Neutrophil (primary cell): ENCODE results near the gene PITX1.

Experiments
- H3K27ac ChIP-seq: fragments of 200-600 bp; sonication (generic); 2 replicates; pipeline ENCODE4 v1.5.1; 2016; ENCODE audit warnings: mild to moderate bottlenecking, moderate library complexity
- H3K27me3 ChIP-seq: fragments of 200-600 bp; sonication (generic); 2 replicates; pipeline ENCODE4 v1.6.0; 2016; ENCODE audit warnings: mild to moderate bottlenecking
- H3K36me3 ChIP-seq: fragments of 200-600 bp; sonication (generic); 2 replicates; pipeline ENCODE4 v1.5.1; 2017
- H3K4me1 ChIP-seq, 2 experiments: fragments of 200-600 bp in 1 of 2; sonication (generic) in 1 of 2; 1 replicate in 1 of 2; 2 replicates in 1 of 2; pipeline versions ENCODE4 v1.5.1 to v1.6.1; 2013 to 2016; ENCODE audit warnings: low read depth in 1 of 2, low read length in 1 of 2, mild to moderate bottlenecking in 1 of 2, moderate library complexity in 1 of 2; ENCODE audit not compliant: control insufficient read depth in 1 of 2, insufficient read depth in 1 of 2
- H3K4me3 ChIP-seq, 2 experiments: fragments of 200-600 bp in 1 of 2; sonication (generic) in 1 of 2; 1 replicate in 1 of 2; 2 replicates in 1 of 2; pipeline ENCODE4 v1.5.1; 2013 to 2016; ENCODE audit warnings: low read depth in 1 of 2, low read length in 1 of 2, mild to moderate bottlenecking in 1 of 2, moderate library complexity in 1 of 2
- H3K9me3 ChIP-seq: fragments of 200-600 bp; sonication (generic); 2 replicates; pipeline ENCODE4 v1.5.1; 2016
- TF ChIP-seq, protein P1 (sequence below): fragments of 200-600 bp; sonication (generic); IDR thresholded peaks from 2 replicates; pipeline ENCODE4 v1.5.1; 2016; ENCODE audit warnings: antibody characterized with exemption

Gene PITX1

DNA sequence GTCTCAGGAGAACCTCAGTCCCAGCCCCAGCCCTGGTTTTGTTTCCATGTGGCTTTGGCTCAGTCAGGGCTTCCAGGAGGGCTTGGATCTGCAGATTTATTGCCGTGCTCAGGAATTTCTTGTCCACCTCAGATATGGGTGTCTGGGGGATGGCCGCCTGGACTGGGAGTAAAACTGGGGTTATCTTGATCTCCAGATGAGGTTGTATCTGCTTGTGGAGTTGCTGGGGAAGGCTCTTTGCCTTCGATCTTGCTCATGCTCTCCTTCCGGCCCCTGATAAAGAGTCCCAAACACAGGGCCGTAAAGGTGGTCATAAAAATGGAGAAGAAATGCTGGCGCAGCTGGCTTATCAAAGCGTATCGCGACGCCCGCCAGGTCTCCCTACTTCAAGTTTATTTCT lies 17.8 kb upstream of the PITX1 start:
- H3K27me3 ChIP-seq: peaks cover 100% of the 10 kb centered on the region
- no peaks in the 10 kb centered on the region for H3K9me3 ChIP-seq
- no peaks in the 10 kb centered on the region for H3K36me3 ChIP-seq
- no peak overlapping the region for H3K27ac ChIP-seq
- peaks cover 3 to 9% of the 10 kb centered on the region in 2 experiments for H3K4me1 ChIP-seq
- TF ChIP-seq, protein P1, sequence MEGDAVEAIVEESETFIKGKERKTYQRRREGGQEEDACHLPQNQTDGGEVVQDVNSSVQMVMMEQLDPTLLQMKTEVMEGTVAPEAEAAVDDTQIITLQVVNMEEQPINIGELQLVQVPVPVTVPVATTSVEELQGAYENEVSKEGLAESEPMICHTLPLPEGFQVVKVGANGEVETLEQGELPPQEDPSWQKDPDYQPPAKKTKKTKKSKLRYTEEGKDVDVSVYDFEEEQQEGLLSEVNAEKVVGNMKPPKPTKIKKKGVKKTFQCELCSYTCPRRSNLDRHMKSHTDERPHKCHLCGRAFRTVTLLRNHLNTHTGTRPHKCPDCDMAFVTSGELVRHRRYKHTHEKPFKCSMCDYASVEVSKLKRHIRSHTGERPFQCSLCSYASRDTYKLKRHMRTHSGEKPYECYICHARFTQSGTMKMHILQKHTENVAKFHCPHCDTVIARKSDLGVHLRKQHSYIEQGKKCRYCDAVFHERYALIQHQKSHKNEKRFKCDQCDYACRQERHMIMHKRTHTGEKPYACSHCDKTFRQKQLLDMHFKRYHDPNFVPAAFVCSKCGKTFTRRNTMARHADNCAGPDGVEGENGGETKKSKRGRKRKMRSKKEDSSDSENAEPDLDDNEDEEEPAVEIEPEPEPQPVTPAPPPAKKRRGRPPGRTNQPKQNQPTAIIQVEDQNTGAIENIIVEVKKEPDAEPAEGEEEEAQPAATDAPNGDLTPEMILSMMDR: no peak
- no peak overlapping the region for H3K4me3 ChIP-seq

DNA sequence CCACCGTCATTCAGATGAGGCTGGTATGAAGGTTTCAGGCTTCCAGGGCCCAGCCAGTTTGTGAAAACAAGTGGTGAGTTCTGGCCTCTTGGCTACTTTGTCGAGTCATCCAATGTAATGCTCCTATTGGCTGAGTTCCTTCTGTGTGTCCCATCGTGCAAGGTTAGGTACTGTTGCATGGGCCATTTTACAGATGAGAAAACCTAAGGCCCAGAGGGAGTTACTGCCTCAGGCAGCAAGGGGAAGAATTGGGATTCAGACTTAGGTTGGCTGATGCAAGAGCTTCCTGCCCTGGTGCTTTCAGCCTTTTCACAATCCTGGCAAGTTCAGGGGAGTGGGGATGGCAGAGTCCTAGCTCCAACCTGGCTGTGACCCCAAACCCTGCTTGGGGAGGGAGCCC lies 17.4 kb upstream of the PITX1 start:
- no peak overlapping the region for H3K4me3 ChIP-seq
- no peaks in the 10 kb centered on the region for H3K36me3 ChIP-seq
- H3K9me3 ChIP-seq: no peaks in the 10 kb centered on the region
- no peak overlapping the region for H3K27ac ChIP-seq
- peaks cover 100% of the 10 kb centered on the region for H3K27me3 ChIP-seq
- peaks cover 3 to 9% of the 10 kb centered on the region in 2 experiments for H3K4me1 ChIP-seq
- TF ChIP-seq, protein P1: no peak

DNA sequence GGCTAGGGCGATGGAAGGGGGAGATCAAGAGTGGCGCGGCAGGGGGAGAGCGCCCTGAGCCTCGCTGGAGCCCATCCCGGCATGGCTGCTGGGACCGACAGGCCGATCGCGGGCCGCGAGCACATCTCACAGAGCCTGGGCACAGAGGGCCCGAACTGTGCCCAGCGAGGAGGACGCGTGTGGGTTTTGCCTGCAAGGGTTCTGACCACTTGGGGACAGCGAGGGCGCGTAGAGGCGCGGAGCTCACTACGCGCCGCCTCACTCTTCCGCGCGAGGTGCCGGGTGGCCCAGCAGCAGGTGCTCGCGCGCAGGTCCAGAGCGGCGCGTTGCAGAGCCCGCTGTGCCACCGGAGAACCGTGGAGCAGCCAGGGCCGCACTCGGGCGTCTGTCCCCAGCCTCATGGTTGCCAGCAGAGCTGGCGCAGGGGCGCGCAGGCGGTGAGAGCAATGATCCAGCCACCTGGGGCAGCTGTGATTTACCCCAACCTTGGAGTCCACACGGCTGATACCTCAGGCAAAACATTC lies 16.3 kb upstream of the PITX1 start:
- no peak overlapping the region for H3K4me3 ChIP-seq
- no peaks in the 10 kb centered on the region for H3K36me3 ChIP-seq
- H3K9me3 ChIP-seq: no peaks in the 10 kb centered on the region
- H3K27ac ChIP-seq: no peak overlapping the region
- peaks cover 3 to 9% of the 10 kb centered on the region in 2 experiments for H3K4me1 ChIP-seq
- TF ChIP-seq, protein P1: no peak
- H3K27me3 ChIP-seq: peaks cover 100% of the 10 kb centered on the region

DNA sequence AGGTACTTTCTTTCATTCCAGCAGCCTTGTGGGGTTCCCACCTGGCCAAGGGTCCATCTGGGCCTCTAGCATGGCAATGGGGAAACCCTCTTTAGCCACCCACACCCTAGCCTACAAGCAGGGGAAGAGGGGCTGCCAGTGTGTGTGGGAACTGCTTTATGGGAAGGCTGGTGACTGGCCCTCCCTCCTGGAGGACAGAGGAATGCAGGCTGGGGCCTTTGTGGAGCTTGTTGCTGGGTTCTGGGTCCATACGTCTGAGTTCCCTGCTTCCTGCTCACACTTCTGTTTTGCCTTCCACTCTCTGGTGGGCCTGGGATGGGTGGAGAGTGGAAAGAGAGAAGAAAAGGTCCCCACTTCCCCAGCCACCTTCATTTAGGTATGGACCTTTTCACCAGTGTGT lies 14.9 kb upstream of the PITX1 start:
- Histone ChIP-seq H3K27me3 (peaks cover 100% of the 10 kb centered on the region), H3K36me3 (no peaks in the 10 kb centered on the region), H3K9me3 (no peaks in the 10 kb centered on the region), H3K4me3 (no peak overlapping the region), H3K4me1 (peaks cover 3 to 9% of the 10 kb centered on the region in 2 experiments), H3K27ac (no peak overlapping the region)
- TF ChIP-seq, protein P1: no peak

DNA sequence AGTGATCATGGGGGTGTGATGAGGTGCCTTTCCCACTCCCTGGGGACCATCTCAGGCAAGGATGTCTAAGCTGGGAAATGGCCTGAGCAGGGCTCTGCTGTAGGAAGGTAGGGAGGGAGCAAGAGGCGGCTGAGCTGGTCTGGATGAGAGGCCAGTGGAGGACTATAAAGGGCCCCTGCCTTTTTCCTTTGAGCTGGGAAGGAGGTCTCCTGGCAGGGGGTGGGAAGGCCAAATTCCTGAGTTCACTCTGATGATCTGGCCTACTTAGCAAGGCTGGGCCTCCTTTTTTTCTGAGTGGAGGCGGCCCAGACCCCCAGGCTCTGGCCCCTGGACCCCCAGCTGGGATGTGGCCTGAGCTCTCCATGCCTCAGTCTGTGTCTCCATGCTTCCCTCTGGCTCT lies 14.3 kb upstream of the PITX1 start:
- TF ChIP-seq, protein P1: no peak
- Histone ChIP-seq H3K4me3 (no peak overlapping the region), H3K4me1 (peaks cover under 1 to 8% of the 10 kb centered on the region in 2 experiments), H3K27me3 (peaks cover 100% of the 10 kb centered on the region), H3K36me3 (no peaks in the 10 kb centered on the region), H3K9me3 (no peaks in the 10 kb centered on the region), H3K27ac (no peak overlapping the region)

DNA sequence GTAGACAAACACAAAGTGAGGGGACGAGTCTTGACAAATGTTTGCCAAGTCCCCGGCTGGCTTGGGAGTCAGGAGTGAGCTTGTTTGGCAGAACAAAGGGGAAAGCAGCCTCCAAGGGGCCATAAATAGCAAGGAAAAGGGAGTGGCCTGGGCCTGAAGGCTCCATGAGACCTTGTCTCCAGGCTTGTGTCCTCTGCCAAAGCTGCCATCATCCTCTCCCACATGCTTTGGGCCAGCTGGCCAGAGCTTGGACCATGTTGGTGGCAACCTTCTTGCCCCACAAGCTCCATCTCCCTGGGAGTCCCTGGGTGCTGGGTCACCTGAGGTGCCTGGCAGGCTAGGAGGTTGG lies 13.3 kb upstream of the PITX1 start:
- H3K4me3 ChIP-seq: no peak overlapping the region
- H3K4me1 ChIP-seq: peaks cover 0 to 4% of the 10 kb centered on the region in 2 experiments
- H3K27me3 ChIP-seq: peaks cover 100% of the 10 kb centered on the region
- no peak overlapping the region for H3K27ac ChIP-seq
- no peaks in the 10 kb centered on the region for H3K36me3 ChIP-seq
- H3K9me3 ChIP-seq: no peaks in the 10 kb centered on the region
- TF ChIP-seq, protein P1: no peak
